G401.6 (cell line): Measurements from ENCODE around the gene HLF.

Experiments used
- FAIRE-seq: peaks from 2 replicates; lab custom pipeline; 2012; peaks lifted over from hg19 to GRCh38; lab: Jason Lieb, UNC

The HLF gene

DNA sequence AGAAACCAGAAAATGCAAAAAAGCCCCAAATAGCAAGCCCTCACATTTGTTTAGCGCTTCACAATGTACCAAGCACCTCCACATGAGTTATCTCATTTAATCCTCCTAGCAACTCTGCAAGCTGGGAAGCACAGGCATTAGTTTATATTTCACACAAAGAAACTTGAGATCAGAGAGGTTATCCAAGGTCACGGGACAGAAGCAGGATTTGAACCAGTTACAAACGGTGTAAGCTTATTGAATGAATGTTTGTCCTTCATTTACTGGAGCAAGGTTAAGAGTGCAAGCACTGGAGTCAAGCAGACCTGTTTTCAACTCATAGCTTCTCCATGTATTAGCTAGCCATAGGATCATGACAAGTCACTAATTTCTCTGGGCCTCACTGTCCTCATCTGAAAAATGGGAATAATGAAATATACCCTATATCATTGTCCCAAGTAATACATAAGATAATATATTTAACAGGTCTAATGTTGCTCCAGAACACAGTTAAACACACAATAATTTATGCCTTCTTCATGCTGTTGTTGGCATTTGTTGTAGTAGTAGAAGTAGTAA, 6.1 kb upstream of the HLF start:
- no peak for FAIRE-seq

DNA sequence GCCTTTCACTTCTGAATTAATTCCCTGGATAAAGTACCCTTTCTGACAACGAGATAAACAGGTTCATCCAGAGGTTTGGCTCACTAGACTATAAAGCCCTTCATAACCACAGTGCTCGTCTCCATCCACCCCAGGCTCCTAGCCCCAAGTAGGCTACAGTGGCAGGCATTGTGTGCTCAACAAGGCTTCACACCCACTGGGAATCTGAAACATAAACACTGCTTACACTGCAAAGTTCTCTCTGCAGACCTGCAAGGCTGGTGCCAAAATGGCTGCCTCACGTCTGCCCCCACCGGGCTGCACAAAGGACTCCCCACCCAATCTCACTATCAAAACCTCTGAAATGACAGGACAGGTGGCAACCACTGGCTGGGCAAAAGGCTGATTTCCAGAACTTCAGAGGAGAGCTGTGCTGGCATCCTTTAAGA, 5.1 kb upstream of the HLF start:
- FAIRE-seq: no peak

DNA sequence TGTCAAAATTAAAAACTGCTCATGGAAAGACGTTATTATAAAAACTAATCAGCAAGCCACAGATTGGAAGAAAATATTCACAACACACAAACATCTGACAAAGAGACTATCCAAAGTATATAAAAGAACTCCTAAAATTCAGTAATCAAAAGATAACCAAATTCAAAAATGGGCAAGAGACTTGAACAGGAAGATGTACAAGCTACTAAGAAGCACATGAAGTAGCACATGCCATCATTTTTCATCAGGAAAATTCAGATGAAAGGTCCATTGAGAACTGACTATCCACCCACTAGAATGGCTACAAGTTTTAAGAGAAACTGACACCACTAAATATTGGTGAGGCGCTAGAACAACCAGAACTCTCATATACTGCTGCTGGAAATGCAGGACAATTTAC, 3.4 kb upstream of the HLF start:
- no peak for FAIRE-seq

DNA sequence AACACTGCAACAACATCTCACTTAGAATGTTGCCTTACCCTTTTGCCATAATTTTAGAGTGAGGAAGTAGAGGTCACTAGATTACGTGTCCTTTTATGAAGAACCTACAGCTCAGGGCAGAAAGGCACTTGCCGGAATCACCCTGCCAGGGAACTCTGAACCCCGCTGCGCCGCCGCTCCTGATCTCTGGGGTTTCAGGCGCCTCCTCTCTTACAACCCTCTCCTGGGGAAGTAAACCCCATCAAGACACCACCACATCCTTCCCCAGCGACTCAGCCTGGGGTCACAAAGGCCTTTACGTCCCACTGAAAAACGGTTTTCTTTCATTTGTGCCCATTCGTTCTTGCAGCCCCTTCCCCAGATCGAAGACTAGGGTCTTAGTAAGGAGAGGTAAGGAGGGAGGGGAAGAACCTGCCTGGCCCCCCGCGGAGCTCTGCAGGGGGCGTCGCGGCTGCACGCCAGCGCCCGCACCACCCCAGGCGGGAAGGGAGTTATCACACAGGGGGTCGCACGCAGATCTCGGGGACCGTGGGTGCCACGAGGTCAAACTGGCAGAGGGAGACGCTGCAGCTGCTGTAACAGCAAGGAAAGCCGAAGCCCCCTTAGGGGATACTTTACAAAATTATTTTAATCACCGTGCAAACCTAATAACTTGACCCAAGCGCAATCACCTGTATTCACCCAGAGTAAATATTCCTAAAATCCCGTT, 1.0 kb upstream of the HLF start:
- no peak for FAIRE-seq

- no peak for FAIRE-seq
Observed at GRCh38 chr17:55264278-55264644, 499 bp upstream of the HLF start.

- no peak for FAIRE-seq
Observed at GRCh38 chr17:55265311-55266021, 706 bp downstream of the HLF start.

GRCh38 chr17:55266051-55266957, 1.5 kb downstream of the HLF start:
- FAIRE-seq: no peak

GRCh38 chr17:55266958-55267688, 2.4 kb downstream of the HLF start:
- no peak for FAIRE-seq

DNA sequence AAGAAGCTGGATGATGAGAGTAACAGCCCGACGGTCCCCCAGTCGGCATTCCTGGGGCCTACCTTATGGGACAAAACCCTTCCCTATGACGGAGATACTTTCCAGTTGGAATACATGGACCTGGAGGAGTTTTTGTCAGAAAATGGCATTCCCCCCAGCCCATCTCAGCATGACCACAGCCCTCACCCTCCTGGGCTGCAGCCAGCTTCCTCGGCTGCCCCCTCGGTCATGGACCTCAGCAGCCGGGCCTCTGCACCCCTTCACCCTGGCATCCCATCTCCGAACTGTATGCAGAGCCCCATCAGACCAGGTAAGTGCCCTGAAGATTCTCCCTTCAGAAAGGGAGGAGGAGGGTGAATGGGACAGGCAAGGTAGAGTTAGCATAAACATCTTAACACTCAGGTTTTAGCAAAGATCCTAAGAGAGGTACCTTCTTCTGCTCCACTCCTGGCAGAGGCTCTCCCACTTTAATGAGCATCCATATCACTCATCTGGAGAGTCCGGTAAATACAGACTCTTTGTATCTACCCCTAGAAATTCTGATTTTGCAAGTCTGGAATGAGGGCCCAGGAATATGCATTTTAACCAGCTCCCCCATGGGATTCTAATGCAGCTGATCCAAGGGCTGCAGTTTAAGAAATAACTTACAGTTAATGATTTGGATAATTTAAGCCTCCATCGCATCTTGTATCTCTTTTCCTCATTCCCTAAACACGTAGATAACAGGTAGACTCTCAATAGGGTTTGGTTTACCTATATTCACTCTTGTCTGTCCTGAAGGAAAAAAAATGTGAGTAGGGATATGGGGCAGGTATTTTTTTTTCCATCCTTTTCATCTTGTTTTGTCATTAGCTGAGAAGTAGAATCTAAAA, 3.3 kb downstream of the HLF start:
- FAIRE-seq: no peak

GRCh38 chr17:55268649-55269480, 4.1 kb downstream of the HLF start:
- no peak for FAIRE-seq

DNA sequence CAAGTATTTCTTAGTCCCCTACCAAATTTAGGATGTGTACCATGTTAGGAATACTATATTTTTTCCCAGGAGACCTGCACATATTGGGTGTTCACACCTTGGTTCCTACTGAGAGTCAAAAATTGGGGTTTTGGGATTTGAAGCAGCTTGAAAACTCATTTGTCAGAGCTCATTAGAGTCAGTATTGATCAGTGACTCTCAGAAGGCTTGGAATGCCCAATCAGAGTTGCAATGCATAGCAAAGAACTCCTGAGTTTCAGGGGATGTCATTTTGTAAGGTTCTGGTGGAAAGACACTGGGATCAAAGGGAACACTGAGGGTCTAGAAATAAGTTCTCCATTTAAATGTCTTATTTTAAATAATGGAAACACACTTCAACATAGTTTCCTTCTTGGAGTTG, 5.1 kb downstream of the HLF start:
- FAIRE-seq: no peak

- FAIRE-seq: no peak
Observed at GRCh38 chr17:55271223-55271571, 6.4 kb downstream of the HLF start.

GRCh38 chr17:55271958-55272710, 7.4 kb downstream of the HLF start:
- FAIRE-seq: no peak

DNA sequence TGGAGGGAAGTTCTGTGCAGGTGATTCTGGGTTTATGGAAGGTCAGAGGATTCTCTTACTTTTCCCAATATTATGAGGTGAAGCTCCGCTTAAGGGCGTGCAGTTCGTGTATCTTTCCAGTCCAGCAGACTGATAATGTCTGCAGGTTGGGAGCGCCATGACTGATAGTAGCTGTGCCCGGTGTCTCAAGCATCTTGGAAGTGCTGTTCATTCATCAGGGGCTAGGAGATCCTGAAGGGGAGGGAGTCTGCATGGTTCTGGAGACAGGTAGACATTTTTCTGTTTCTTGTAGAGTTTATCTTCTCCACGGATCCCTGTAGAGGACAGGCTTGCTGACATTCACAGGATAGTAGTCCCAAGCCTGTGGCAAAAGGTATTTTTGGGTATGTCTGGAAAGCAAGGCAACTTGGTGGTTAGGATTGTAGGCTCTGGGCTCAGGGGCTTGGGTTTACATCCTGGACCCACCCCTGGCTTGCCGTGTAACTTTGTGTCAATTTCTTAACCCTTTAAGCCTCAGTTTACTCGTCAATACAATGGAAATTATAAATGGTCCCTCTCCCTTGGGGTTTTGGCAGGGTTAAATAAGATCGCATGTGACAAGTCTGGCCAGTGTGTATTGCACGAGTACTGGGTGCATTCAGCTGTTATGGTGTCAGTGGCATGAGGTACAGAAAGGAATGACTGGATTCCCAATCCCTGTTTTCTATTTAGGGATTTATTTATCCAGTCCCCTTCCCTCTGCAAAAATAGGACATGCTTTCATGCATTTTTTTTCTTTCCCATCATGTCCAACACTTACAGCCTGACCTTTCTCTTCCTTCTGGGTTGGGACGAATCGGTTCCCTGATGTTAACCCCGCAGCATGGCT, 8.2 kb downstream of the HLF start:
- FAIRE-seq: no peak

GRCh38 chr17:55273579-55274354, 9.0 kb downstream of the HLF start:
- no peak for FAIRE-seq

GRCh38 chr17:55274355-55275255, 9.8 kb downstream of the HLF start:
- no peak for FAIRE-seq
